HG03439 (cell line): ENCODE measurements around the gene COL25A1.

Experiments
- ATAC-seq: cut with Tn5 transposase; IDR thresholded peaks from one replicate; pipeline ENCODE4 v1.9.1; 2021; ENCODE audit warnings: mild to moderate bottlenecking, moderate library complexity; ENCODE audit not compliant: unreplicated experiment

The COL25A1 gene

DNA sequence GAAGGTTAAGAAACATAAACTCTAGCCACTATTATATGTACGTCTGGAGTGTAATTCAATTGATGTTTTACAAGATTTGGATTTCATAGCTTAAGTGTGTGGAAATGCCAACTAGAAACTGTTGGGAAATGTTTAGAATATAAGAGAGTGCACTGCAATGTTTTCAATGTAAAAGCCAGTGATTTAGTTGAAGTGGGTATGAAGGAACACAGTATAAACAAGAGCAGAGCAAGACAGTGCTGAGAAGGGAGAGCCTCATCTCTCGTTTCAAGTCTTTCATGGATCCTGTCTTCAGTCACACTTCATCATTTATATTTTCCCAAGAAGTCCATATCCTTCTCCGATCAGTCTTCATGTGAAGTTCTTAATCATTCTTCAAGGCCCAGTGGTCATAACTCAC, 375.7 kb downstream of the COL25A1 start:
- ATAC-seq, result no peak

DNA sequence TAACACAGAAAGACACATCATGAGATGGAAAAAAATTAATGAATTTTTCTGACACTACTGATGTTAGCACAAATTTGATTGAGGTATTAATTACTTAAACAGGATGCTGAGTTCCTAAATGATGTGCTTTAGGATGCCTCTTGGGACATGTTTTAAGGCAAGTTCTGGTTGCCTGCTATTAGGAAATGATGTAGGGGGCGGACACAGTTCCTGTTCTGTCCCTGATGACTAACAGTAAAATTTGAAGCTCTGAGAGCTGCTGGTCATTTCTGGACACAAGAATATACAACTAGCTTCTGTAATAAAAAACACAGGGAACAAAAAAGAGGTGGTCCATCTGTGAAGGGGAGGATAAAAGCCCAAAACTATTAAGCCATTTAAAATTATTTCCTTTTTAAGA, 376.4 kb downstream of the COL25A1 start:
- ATAC-seq, result no peak

GRCh38 chr4:108922191-108922590, 380.3 kb downstream of the COL25A1 start:
- ATAC-seq, result no peak

GRCh38 chr4:108920395-108921087, 381.9 kb downstream of the COL25A1 start:
- no peak for ATAC-seq

DNA sequence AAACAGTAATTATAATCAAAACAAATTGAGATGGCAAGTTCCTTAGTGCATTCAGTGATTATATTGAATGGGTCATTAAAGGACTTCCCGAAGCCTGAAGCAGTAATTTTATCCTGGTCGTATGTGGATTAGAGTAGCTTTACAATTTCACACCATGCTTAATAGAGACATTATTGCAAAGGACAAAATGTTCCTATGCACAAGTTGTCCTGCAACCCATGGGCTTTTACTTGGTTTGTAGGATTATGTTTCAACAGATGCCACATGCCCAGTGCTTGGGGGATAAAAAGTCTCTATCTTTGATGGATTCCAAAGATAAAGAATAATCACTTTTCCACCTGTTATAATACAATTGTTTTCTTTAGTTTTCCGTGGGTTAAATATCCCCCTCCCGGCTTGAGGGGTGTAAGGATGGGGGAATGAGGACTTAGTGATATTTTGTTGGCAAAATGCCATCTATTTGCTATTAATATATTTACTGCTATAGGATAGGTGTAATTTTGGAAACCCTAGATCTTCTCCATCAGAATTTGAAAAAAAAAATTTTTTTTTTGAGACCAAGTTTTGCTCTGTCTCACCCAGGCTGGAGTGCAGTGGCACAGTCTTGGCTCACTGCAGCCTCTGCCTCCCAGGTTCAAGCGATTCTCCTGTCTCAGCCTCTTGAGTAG, 383.1 kb downstream of the COL25A1 start:
- ATAC-seq, result no peak

- ATAC-seq, result no peak
Measured at GRCh38 chr4:108917255-108917654, 385.2 kb downstream of the COL25A1 start.

DNA sequence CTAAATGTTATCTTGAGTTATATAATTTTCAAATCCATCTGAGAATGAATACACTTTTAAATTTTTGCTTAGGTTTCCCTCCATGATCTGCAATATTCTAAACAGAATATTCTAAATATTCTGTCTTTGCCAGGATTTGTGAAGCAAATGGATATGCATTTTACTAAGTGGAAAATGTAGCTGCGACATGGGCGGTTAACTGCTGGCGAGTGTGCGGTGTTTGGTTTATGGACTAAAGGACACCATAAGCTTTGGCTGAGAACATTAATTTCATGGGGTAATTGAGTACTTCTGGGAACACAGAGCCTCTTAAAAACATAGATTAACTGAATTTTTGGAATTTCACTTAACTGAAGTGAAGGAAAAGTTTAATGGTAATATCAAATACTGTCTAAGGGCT, 385.8 kb downstream of the COL25A1 start:
- no peak for ATAC-seq

- no peak for ATAC-seq
Measured at GRCh38 chr4:108906866-108907367, 395.5 kb downstream of the COL25A1 start.

DNA sequence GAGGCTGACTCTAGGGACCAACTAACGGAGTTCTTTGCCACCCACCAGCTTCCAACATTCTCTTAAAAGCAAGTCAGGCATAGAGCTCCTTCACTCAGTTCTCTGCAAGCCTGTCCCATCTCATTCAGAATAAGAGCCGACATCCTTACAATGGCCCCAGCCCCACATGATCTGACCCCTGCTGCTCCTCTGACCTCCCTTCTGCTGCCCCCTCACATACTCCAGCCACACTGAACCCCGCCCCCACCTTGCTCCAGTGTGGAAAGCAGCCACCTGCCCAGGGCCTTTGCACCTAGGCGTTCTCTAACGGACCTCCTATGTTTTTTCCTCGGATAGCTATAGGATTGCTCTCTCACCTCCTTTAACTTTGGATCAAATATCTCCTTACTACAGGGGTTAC, 396.5 kb downstream of the COL25A1 start:
- ATAC-seq, result no peak

- ATAC-seq, result no peak
Measured at GRCh38 chr4:108903464-108904221, 398.8 kb downstream of the COL25A1 start.

GRCh38 chr4:108902769-108903168, 399.7 kb downstream of the COL25A1 start:
- no peak for ATAC-seq

DNA sequence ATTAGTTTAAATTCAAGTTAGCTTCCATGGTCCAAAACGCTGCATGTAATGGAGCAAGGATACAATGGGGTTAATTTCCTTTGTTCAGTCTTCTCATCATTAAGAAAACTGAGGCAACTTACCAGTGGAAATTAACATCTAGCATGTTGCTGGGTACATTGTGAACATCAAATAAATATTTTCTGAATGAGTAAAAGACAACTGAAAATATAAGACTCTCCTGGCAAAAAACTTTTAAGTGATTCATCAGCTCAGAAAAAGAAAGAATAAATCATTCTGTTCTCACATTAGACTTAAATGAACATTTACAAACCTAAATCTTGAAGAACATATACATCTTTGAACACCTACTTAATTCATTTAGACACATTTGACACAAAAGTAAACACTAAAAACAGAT, 401.2 kb downstream of the COL25A1 start:
- ATAC-seq, result no peak

DNA sequence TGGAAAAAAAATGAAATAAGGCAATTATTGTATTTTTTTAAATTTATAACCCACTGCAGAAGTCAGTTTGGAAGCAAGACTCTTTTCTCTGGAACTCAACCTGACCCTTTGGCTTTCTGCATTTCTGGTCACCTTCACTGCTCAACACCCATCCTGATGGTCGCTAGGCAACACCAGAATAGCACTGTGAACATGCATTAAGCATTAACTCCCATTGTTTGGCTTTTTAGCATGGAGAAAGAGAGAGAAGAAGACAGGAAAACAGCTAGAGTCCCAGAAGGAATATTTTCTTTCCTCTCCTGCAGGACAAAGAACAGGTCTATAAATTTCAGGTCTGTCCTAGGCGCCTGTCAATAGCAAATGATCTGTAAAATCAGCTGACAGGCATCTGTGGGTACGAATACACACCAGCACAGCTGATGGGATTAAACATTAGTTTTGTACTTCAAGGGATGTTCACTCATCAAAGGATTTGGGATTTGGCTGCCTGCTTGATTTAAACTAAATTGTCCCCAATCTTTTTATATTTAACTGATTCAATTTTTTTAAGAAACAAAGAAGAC, 402.4 kb downstream of the COL25A1 start:
- no peak for ATAC-seq

DNA sequence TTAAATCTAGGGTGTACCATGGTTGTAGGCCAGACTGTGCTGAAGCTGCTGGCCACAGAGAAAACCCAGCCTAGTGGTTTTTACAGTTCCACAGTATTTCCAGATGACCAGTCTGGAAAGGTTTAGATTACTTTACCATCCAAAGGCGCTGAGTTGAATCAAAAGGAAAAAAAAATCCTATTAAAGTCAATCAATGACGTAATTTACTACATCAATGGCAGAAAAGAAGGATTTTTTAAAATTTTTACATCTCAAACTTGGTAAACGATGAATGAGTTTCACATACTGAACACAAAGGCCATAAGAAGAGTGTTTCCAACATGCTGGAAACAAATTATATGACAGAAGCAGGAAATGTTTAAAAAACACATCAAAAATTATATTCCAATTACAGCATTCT, 409.0 kb downstream of the COL25A1 start:
- no peak for ATAC-seq

DNA sequence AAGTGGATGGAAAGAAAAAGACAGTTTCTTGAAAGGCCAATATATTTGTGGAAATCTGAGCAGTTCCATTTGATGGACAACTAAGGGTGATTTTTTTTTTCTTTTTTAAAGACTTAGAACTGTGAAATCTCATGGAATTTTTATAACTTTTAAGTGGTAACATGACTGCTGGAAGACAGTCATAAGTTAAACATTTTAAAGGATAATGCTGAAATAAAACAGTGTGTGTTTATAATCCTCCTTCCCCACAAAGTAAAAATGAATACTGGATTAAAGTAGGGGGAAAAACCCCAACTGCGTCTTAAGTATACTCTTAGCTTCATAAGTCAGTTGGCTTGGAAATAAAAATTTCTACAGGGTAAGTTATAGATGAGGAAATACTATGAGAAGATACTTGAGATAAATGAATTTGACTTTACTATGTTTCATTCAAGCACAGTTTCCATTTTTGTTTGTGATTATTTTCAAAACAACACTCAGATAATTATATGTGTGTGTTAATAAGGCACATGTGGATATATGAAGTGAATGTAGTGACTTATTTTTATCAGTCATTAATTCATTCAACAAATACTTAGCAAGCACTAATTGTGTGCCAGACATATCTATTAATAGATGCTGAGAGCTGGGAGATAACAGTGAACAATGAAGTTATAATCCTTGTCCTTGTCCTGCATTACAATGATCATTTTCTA, 410.4 kb downstream of the COL25A1 start:
- ATAC-seq, result no peak

GRCh38 chr4:108890484-108890881, 412.0 kb downstream of the COL25A1 start:
- no peak for ATAC-seq

DNA sequence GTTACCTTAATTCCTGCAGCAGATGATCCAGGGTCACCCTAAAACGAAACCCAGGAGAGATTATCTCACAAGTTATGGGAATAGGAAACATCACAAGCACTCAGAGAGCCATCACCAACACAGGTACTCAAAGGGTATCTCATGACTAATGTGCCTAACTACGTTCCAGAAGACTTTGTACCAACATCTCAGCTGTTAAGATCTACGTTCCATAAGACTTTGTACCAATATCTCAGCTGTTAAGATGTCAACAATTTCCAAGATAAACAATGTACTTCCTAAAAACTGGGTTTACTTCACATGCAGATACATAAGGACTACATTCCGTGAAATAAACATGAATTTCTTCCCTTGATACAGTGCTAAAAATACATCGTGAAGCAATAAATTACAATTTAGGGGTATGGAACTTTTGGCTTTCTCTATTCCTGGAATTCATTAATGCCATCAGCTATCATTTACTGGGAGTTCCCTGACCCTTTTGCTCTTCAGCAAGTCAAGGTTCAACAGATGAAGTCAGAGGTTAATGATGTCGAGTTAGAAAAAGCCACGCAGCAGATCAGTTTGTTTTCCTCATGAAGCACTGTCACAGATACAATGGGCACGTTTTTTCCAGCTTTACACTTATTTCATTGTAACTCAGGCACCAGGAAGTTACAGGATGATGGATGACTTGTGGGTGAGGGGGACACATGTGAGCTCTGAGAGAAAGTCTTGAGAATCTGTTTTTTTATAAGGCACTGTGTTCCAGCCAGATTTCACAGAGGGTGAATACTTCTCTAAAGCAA, 412.6 kb downstream of the COL25A1 start:
- ATAC-seq, result no peak

- no peak for ATAC-seq
Measured at GRCh38 chr4:108888769-108889168, 413.7 kb downstream of the COL25A1 start.

DNA sequence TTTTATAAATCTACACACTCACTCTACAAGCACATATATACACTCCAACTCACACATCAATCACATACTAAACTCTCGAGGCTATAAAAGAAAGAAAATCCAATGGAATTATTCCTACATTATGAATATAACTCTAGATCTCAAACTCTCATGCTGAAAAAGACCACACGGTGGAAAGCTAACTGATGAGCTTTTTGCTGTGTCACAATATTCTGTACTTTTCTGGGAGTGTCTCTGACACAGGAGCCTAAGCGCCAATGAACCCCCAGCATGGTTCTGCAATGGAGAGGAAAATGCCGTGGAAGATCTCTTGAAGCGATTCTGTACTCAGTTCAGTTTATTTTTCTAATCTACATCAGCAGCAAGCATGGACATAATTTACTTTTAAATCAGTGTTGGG, 415.4 kb downstream of the COL25A1 start:
- no peak for ATAC-seq

DNA sequence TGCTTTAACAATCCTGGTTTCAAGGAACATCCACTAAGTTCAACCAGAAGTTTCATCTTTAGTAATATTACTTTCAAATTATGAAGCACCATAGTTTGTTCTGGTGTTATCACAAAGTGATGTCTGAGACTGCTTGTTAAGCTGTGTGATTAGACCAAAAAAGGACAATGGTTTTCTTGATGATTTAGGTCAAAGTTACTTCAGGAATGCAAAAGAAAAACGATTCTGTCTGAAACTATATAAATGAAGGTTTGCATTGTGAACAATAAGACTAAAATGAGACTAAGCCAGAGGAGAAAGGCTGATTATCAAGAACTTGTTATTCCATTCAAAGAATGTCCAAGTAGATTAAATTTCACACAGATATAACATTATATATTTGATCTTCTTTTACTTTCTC, 417.2 kb downstream of the COL25A1 start:
- no peak for ATAC-seq
